ENCODE data around the gene LCNL1.

Gene LCNL1

DNA sequence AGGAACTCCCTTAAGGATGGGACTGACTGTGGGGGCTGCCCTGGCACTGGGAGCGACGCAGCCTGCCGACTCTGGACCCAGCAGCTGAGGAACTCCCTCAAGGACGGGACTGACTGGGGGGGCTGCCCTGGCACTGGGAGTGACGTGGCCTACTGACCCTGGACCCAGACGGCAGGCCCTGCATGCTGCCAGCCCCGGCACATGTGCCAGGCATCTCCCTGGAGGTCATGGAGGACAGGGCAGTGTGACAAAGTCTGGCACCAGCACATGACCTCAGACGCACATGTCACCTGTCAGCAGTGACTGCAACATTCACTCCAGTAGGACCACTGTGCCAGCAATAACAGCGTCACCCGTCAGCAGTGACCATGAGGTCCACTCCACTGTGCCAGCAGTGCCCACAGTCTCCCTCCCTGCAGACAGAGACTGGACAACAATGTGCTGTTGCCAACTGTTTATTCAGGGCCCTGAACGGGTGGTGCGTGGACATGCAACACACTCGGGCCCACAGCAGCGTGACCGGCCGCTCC lies 42.7 kb upstream of the LCNL1 start:
- Histone ChIP-seq H3F3A (ENCODE audit: control insufficient read depth, insufficient read depth) (peaks cover 14% of the 10 kb centered on the region), H3K9me3 (ENCODE audit: control insufficient read depth, insufficient read depth, low read length) (no peaks in the 10 kb centered on the region), H4K20me1 (ENCODE audit: control insufficient read depth, insufficient read depth, low read depth, low read length) (0 out of 2 replicates have a peak, but pooled peaks cover 3% of the 10 kb centered on the region), H3K9me2 (replicated peaks; ENCODE audit: control insufficient read depth, low read length) (no peaks in the 10 kb centered on the region), H3K4me2 (ENCODE audit: low read length) (no peak overlapping the region), H3K27me3 (ENCODE audit: control insufficient read depth, low read length) (no peaks in the 10 kb centered on the region), H3K4me3 (ENCODE audit: low read length) (no peak overlapping the region), H3K36me3 (ENCODE audit: control insufficient read depth, low read length) (peaks cover 42% of the 10 kb centered on the region), H3K79me2 (ENCODE audit: control insufficient read depth, low read length) (peaks cover 31% of the 10 kb centered on the region), H3K27ac (ENCODE audit: low read depth, low read length) (no peak overlapping the region), H3K4me1 (ENCODE audit: control insufficient read depth, low read length) (peaks cover 8% of the 10 kb centered on the region)
- TF ChIP-seq, protein P1, sequence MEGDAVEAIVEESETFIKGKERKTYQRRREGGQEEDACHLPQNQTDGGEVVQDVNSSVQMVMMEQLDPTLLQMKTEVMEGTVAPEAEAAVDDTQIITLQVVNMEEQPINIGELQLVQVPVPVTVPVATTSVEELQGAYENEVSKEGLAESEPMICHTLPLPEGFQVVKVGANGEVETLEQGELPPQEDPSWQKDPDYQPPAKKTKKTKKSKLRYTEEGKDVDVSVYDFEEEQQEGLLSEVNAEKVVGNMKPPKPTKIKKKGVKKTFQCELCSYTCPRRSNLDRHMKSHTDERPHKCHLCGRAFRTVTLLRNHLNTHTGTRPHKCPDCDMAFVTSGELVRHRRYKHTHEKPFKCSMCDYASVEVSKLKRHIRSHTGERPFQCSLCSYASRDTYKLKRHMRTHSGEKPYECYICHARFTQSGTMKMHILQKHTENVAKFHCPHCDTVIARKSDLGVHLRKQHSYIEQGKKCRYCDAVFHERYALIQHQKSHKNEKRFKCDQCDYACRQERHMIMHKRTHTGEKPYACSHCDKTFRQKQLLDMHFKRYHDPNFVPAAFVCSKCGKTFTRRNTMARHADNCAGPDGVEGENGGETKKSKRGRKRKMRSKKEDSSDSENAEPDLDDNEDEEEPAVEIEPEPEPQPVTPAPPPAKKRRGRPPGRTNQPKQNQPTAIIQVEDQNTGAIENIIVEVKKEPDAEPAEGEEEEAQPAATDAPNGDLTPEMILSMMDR (IDR thresholded peaks at IDR 0.05; ENCODE audit: low read depth, low read length, poor library complexity, severe bottlenecking): no peak
- TF ChIP-seq EZH2phosphoT487 (IDR thresholded peaks at IDR 0.05; ENCODE audit: borderline replicate concordance, low read length): no peak

DNA sequence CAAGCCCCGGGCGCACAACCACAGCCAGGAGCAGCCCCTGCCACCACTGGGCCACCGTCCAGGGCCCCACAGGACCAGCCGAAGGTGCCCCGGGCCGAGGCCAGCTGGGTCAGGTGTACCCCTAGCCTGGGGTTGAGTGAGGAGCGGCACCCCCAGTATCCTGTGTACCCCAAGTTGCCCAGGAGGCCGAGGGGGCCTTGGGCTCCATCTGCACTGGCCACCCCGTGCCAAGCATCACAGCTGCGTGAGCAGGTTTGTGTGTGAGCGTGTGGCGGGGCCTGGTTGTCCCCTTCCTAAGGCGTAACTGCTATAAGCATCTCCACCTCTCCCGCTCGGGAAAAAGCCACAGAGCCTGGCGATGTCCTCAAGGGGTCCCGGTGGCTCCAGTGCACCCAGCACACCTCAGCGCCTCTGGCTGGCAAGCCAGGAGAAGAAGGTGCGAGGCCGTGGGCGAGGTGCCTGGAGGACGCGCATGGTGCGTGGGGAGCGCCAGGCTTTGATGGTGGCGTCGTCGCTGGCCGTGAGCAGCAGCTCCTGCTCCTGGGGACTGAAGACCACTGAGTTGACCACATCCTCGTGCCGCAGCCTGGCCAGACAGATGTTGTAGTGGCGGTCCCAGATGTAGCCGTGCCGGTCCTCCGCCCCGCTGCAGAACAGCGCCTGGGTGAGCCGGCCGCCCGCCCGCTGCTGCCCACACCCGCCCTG lies 42.1 kb upstream of the LCNL1 start:
- H3K36me3 ChIP-seq (ENCODE audit: control insufficient read depth, low read length): peaks cover 42% of the 10 kb centered on the region
- H3K9me2 ChIP-seq (replicated peaks; ENCODE audit: control insufficient read depth, low read length): no peaks in the 10 kb centered on the region
- no peak overlapping the region for H3K4me3 ChIP-seq (ENCODE audit: low read length)
- TF ChIP-seq, protein P1 (IDR thresholded peaks at IDR 0.05; ENCODE audit: low read depth, low read length, poor library complexity, severe bottlenecking): no peak
- TF ChIP-seq EZH2phosphoT487 (IDR thresholded peaks at IDR 0.05; ENCODE audit: borderline replicate concordance, low read length): no peak
- no peaks in the 10 kb centered on the region for H3K27me3 ChIP-seq (ENCODE audit: control insufficient read depth, low read length)
- H3K79me2 ChIP-seq (ENCODE audit: control insufficient read depth, low read length): peaks cover 31% of the 10 kb centered on the region
- peaks cover 9% of the 10 kb centered on the region for H3K4me1 ChIP-seq (ENCODE audit: control insufficient read depth, low read length)
- no peak overlapping the region for H3K27ac ChIP-seq (ENCODE audit: low read depth, low read length)
- H3K4me2 ChIP-seq (ENCODE audit: low read length): no peak overlapping the region
- H3F3A ChIP-seq (ENCODE audit: control insufficient read depth, insufficient read depth): peaks cover 12% of the 10 kb centered on the region
- H4K20me1 ChIP-seq (ENCODE audit: control insufficient read depth, insufficient read depth, low read depth, low read length): 0 out of 2 replicates have a peak, but pooled peaks cover 3% of the 10 kb centered on the region
- H3K9me3 ChIP-seq (ENCODE audit: control insufficient read depth, insufficient read depth, low read length): no peaks in the 10 kb centered on the region

DNA sequence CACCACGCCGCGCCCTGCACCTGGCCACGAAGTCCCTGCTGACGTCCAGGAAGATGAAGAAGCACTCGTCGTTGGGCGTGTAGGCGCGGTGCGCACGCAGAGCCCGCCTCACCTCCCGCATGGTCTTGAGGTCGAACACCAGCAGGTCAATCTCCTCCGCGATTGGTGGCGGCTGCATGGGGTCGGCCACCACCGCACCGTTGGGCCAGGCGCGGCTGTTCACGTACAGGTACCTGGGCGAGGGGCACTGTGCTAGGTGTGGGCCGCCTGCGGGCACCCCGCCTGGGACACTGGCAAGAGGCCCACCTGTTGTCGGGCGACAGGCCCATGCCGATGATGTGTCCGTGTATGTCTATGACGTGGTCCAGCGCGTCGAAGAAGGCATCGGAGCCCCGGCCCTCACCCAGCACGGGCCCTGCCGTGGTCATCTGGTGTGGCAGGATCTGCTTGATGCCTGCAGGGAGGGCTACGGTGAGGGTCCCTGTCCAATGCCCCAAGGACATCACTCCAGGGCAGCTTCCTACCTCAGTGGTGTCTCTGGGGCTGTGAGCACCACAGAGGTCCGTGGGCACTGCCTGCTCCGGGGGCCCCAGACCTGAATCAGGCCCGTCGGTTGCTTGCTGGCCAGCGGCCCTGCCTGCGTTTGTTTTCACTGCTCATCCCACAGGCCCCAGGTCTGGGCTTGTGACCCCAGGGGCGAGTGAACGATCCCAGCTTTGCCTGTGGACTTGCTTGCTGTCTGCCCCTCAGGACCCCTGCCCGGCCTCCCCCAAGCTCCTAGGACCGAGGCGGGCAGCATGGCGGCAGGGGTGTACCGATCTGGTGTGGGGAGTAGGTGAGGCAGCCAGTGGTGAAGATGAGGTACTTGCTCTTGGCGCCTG lies 41.3 kb upstream of the LCNL1 start:
- Histone ChIP-seq H3K4me1 (ENCODE audit: control insufficient read depth, low read length) (peaks cover 9% of the 10 kb centered on the region), H3K4me3 (ENCODE audit: low read length) (no peak overlapping the region), H3K27me3 (ENCODE audit: control insufficient read depth, low read length) (no peaks in the 10 kb centered on the region), H3F3A (ENCODE audit: control insufficient read depth, insufficient read depth) (peaks cover 8% of the 10 kb centered on the region; the same call in 1 of the 2 replicates), H3K4me2 (ENCODE audit: low read length) (no peak overlapping the region), H4K20me1 (ENCODE audit: control insufficient read depth, insufficient read depth, low read depth, low read length) (0 out of 2 replicates have a peak, but pooled peaks cover 3% of the 10 kb centered on the region), H3K27ac (ENCODE audit: low read depth, low read length) (no peak overlapping the region), H3K36me3 (ENCODE audit: control insufficient read depth, low read length) (peaks cover 42% of the 10 kb centered on the region), H3K79me2 (ENCODE audit: control insufficient read depth, low read length) (peaks cover 31% of the 10 kb centered on the region), H3K9me2 (replicated peaks; ENCODE audit: control insufficient read depth, low read length) (no peaks in the 10 kb centered on the region), H3K9me3 (ENCODE audit: control insufficient read depth, insufficient read depth, low read length) (no peaks in the 10 kb centered on the region)
- no peak for TF ChIP-seq EZH2phosphoT487 (IDR thresholded peaks at IDR 0.05; ENCODE audit: borderline replicate concordance, low read length)
- TF ChIP-seq, protein P1 (IDR thresholded peaks at IDR 0.05; ENCODE audit: low read depth, low read length, poor library complexity, severe bottlenecking): no peak

Data from DOHH2 (cell line).